Measurements from ENCODE around the gene ZNF618.

DNA sequence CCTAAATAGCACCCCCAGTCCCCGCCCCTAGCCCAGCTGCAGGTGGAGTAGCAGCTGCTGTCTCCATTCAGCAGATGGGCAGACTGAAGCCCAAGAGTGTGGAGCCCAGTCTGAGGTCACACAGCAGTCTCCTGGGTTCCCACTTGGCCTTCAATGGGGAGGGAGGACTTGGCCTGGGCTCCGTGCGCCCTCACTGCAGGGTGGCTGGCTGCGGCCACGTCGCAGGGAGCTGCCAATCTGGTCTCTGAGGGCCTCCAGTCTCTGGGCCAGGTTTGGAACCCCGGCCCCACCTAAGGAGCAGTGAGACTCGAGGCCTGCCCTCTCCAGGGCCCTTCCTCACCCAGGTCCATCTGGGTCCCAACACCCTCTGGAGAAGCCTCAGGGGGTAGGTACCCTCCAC lies 215.6 kb downstream of the ZNF618 start:
- TF ChIP-seq, protein P1, sequence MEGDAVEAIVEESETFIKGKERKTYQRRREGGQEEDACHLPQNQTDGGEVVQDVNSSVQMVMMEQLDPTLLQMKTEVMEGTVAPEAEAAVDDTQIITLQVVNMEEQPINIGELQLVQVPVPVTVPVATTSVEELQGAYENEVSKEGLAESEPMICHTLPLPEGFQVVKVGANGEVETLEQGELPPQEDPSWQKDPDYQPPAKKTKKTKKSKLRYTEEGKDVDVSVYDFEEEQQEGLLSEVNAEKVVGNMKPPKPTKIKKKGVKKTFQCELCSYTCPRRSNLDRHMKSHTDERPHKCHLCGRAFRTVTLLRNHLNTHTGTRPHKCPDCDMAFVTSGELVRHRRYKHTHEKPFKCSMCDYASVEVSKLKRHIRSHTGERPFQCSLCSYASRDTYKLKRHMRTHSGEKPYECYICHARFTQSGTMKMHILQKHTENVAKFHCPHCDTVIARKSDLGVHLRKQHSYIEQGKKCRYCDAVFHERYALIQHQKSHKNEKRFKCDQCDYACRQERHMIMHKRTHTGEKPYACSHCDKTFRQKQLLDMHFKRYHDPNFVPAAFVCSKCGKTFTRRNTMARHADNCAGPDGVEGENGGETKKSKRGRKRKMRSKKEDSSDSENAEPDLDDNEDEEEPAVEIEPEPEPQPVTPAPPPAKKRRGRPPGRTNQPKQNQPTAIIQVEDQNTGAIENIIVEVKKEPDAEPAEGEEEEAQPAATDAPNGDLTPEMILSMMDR (conservative IDR thresholded peaks at IDR 0.05 in 1 of 2, IDR thresholded peaks at IDR 0.05 in 1 of 2; ENCODE audit: extremely low read depth in 1 of 2, insufficient read depth in 1 of 2, low read depth in 1 of 2, low read length in 2 of 2) = no peak
- no peak for TF ChIP-seq EZH2 (IDR thresholded peaks at IDR 0.05; ENCODE audit: borderline replicate concordance, low read length)

Measured in mammary epithelial cell (primary cell).